Osteoblast (primary cell): ENCODE data around the gene TLNRD1. TPM values are rescaled to one million over a fixed set of nuclear protein-coding genes. Genes with fewer than 3 reads are reported as not detected.
"Not testable (repeated sequence)": the region's sequence is repeated elsewhere in the genome, so short reads cannot be mapped to it uniquely, and the experiment has no call there.

Experiments used
- DNase-seq: peaks from one replicate; pipeline ENCODE4 v3.0.0; 2011; ENCODE audit warnings: low spot score, mixed read lengths; ENCODE audit not compliant: insufficient read length; ENCODE audit errors: missing footprints
- H2AFZ ChIP-seq: 2 replicates; pipeline ENCODE4 v1.6.0; 2011; ENCODE audit warnings: mild to moderate bottlenecking, low read length
- H3K27ac ChIP-seq: 2 replicates; pipeline ENCODE4 v1.5.1; 2011; ENCODE audit warnings: mild to moderate bottlenecking, low read depth, low read length, moderate library complexity
- H3K27me3 ChIP-seq: 2 replicates; pipeline ENCODE4 v1.6.0; 2012; ENCODE audit warnings: mild to moderate bottlenecking, control low read depth, inconsistent platforms, low read length, moderate library complexity; ENCODE audit not compliant: insufficient read depth
- H3K36me3 ChIP-seq: 2 replicates; pipeline ENCODE4 v1.5.1; 2011; ENCODE audit warnings: mild to moderate bottlenecking, low read length, control low read depth, moderate library complexity; ENCODE audit not compliant: insufficient read depth
- H3K4me1 ChIP-seq: 2 replicates; pipeline ENCODE4 v1.5.1; 2011; ENCODE audit warnings: mild to moderate bottlenecking, low read length, control low read depth, moderate library complexity; ENCODE audit not compliant: insufficient read depth
- H3K4me2 ChIP-seq: 2 replicates; pipeline ENCODE4 v1.6.0; 2011; ENCODE audit warnings: mild to moderate bottlenecking, low read length; ENCODE audit not compliant: insufficient read depth
- H3K4me3 ChIP-seq: fragments of 200-600 bp; sonication (generic); 3 replicates; pipeline ENCODE4 v1.5.1; 2012; ENCODE audit warnings: mild to moderate bottlenecking, low read length, inconsistent platforms; ENCODE audit not compliant: insufficient read depth
- H3K79me2 ChIP-seq: 2 replicates; pipeline ENCODE4 v1.6.0; 2012; ENCODE audit warnings: mild to moderate bottlenecking, low read length, control low read depth, inconsistent platforms; ENCODE audit not compliant: insufficient read depth
- H3K9me3 ChIP-seq: 2 replicates; pipeline ENCODE4 v1.5.1; 2011; ENCODE audit warnings: low read depth, low read length, control low read depth
- H4K20me1 ChIP-seq: 2 replicates; pipeline ENCODE4 v1.6.0; 2012; ENCODE audit warnings: mild to moderate bottlenecking, low read length, control low read depth; ENCODE audit not compliant: insufficient read depth
- CTCF ChIP-seq: IDR thresholded peaks from 2 replicates; pipeline ENCODE4 v1.5.1; 2011; ENCODE audit warnings: mild to moderate bottlenecking, low read depth, low read length, moderate library complexity; ENCODE audit errors: extremely low read depth
- total RNA-seq: library from RNA; depleted of rRNA; stranded (reverse); fragments of >200 nt; gene quantifications from 2 replicates; pipeline ENCODE4 v1.2.3, GENCODE V29; 2012

TLNRD1 gene
- total RNA-seq, 1 donor, result 7.6 TPM

DNA sequence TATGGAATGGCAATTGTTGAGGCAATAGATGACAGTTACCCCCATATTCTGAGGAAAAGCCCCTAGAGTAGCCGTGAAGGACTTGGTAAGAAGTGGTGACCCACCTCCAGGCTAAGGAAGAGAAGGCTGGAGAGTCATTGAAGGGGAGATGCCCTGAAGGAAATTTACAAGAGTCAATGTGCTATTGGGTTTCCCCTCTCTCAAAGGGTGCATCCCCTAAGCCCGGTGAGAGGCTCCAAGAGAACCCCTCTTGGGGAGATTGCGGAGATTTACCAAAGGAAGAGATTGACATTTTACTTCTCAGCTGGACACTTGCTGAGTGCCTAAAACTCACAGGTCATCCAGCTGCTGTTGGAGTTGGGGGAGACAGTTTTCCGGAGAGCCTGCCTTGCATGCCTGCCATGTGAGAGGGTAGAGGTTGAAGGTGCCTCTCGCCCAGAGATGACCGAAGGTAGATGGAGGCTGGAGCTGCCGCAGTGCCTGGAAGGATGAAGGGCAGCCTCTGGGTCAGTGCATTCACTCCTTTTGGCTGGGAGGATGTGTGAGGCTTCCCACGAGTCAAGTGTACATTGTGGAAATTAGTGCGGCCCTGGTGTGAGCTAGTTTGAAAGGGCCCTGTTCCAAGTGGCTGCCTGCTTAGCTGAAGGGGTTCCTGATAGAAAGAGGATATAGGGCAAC is 41.8 kb upstream of the TLNRD1 start:
- no peaks in the 10 kb centered on the region for H4K20me1 ChIP-seq
- no peak for TF ChIP-seq CTCF

DNA sequence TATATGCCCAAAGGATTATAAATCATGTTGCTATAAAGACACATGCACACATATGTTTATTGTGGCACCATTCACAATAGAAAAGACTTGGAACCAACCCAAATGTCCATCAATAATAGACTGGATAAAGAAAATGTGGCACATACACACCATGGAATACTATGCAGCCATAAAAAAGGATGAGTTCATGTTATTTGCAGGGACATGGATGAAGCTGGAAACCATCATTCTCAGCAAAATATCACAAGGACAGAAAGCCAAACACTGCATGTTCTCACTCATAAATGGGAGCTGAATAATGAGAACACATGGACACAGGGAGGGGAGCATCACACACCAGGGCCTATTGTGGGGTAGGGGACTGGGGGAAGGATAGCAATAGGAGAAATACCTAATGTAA is 35.3 kb upstream of the TLNRD1 start:
- H3K4me2 ChIP-seq, H4K20me1 ChIP-seq, H3K27me3 ChIP-seq, H3K36me3 ChIP-seq, H3K4me3 ChIP-seq, H3K79me2 ChIP-seq, DNase-seq, H3K27ac ChIP-seq, H3K9me3 ChIP-seq, H3K4me1 ChIP-seq, H2AFZ ChIP-seq: not testable (repeated sequence)

More for the DNA sequence above, 41.8 kb upstream of the TLNRD1 start:
- Histone ChIP-seq H2AFZ (no peak overlapping the region), H3K9me3 (no peaks in the 10 kb centered on the region), H3K27me3 (no peaks in the 10 kb centered on the region), H3K79me2 (no peaks in the 10 kb centered on the region), H3K4me1 (peaks cover 13% of the 10 kb centered on the region), H3K4me3 (no peak overlapping the region), H3K27ac (no peak overlapping the region), H3K4me2 (no peak overlapping the region), H3K36me3 (no peaks in the 10 kb centered on the region)
- no peak for DNase-seq

- no peak for DNase-seq
- Histone ChIP-seq H3K36me3 (peaks cover 4% of the 10 kb centered on the region), H2AFZ (no peak overlapping the region), H3K4me3 (no peak overlapping the region), H3K4me1 (peaks cover 3% of the 10 kb centered on the region), H3K4me2 (no peak overlapping the region), H4K20me1 (peaks cover 7% of the 10 kb centered on the region), H3K27me3 (no peaks in the 10 kb centered on the region), H3K79me2 (no peaks in the 10 kb centered on the region), H3K9me3 (no peaks in the 10 kb centered on the region), H3K27ac (no peak overlapping the region)
- no peak for TF ChIP-seq CTCF
Measured at GRCh38 chr15:80966431-80967197, 34.1 kb upstream of the TLNRD1 start.

- H3K36me3 ChIP-seq, result peaks cover 4% of the 10 kb centered on the region
- H4K20me1 ChIP-seq, result peaks cover 7% of the 10 kb centered on the region
- DNase-seq, result peak; percentile 37
- no peaks in the 10 kb centered on the region for H3K79me2 ChIP-seq
- H3K4me3 ChIP-seq, result no peak overlapping the region
- H3K4me2 ChIP-seq, result no peak overlapping the region
- peaks cover 3% of the 10 kb centered on the region for H3K4me1 ChIP-seq
- H3K9me3 ChIP-seq, result no peaks in the 10 kb centered on the region
- no peaks in the 10 kb centered on the region for H3K27me3 ChIP-seq
- no peak for TF ChIP-seq CTCF
- no peak overlapping the region for H2AFZ ChIP-seq
- H3K27ac ChIP-seq, result no peak overlapping the region
Measured at GRCh38 chr15:80967451-80967850, 33.3 kb upstream of the TLNRD1 start.
